PC-9 (cell line): ENCODE measurements around the gene BARX1. TPM values are rescaled to one million over a fixed set of nuclear protein-coding genes. Genes with fewer than 3 reads are reported as not detected.

Experiments
- BruUV-seq: library from RNA; stranded (reverse); fragments of 400-500 nt; replicated peaks from 2 replicates; lab custom pipeline; 2021; lab: Mats Ljungman, UMichigan
- CTCF ChIA-PET: fragments of 300-600 bp; sonication (Branson Sonifier 250); formaldehyde crosslinking; loops from one replicate; lab custom pipeline; 2022; ENCODE audit warnings: antibody characterized with exemption; lab: Charles Lee
- POLR2A ChIA-PET: fragments of 300-600 bp; sonication (Branson Sonifier 250); formaldehyde crosslinking; loops from one replicate; lab custom pipeline; 2022; ENCODE audit warnings: antibody characterized with exemption; ENCODE audit not compliant: unreplicated experiment; lab: Charles Lee
- DNase-seq, 2 experiments: peaks; one replicate each; pipeline versions ENCODE4 v3.0.0 to v3.0.0-alpha.2; 2015 to 2022; ENCODE audit warnings: mixed read lengths in 1 of 2
- H2AFZ ChIP-seq: fragments of 200-600 bp; sonication (generic); 2 replicates; pipeline ENCODE4 v1.8.1; 2017; ENCODE audit warnings: antibody characterized with exemption
- H3F3A ChIP-seq: fragments of 200-600 bp; sonication (generic); 2 replicates; pipeline ENCODE4 v1.8.1; 2017; ENCODE audit warnings: antibody characterized with exemption, mild to moderate bottlenecking, low read depth; ENCODE audit not compliant: insufficient read depth
- H3K27ac ChIP-seq: fragments of 200-600 bp; sonication (generic); 2 replicates; pipeline ENCODE4 v1.6.1; 2016; ENCODE audit warnings: mixed run types
- H3K27me3 ChIP-seq: fragments of 200-600 bp; sonication (generic); 2 replicates; pipeline ENCODE4 v1.6.1; 2016; ENCODE audit warnings: low read depth, mixed run types; ENCODE audit not compliant: insufficient read depth
- H3K36me3 ChIP-seq: fragments of 200-600 bp; sonication (generic); 2 replicates; pipeline ENCODE4 v1.6.1; 2016; ENCODE audit warnings: low read depth, mixed run types
- H3K4me1 ChIP-seq: fragments of 200-600 bp; sonication (generic); replicated peaks from 2 replicates; pipeline ENCODE4 v1.6.1; 2016; ENCODE audit warnings: mixed run types; ENCODE audit not compliant: insufficient read depth
- H3K4me2 ChIP-seq: fragments of 200-600 bp; sonication (generic); 2 replicates; pipeline ENCODE4 v1.6.1; 2017; ENCODE audit warnings: mixed run types
- H3K4me3 ChIP-seq: fragments of 200-600 bp; sonication (generic); 2 replicates; pipeline ENCODE4 v1.6.1; 2016; ENCODE audit warnings: mixed run types
- H3K79me2 ChIP-seq: fragments of 200-600 bp; sonication (generic); 2 replicates; pipeline ENCODE4 v1.6.1; 2017; ENCODE audit warnings: low read depth, mixed run types
- H3K9me2 ChIP-seq: fragments of 200-600 bp; sonication (generic); 2 replicates; pipeline ENCODE4 v1.8.1; 2017; ENCODE audit warnings: mild to moderate bottlenecking; ENCODE audit not compliant: insufficient read depth
- H3K9me3 ChIP-seq: fragments of 200-600 bp; sonication (generic); 2 replicates; pipeline ENCODE4 v1.8.1; 2016; ENCODE audit warnings: low read depth; ENCODE audit not compliant: insufficient read depth
- H4K20me1 ChIP-seq: fragments of 200-600 bp; sonication (generic); 2 replicates; pipeline ENCODE4 v1.8.1; 2017; ENCODE audit not compliant: insufficient read depth
- EZH2 ChIP-seq: fragments of 200-600 bp; sonication (generic); IDR thresholded peaks from 2 replicates; pipeline ENCODE4 v1.8.0; 2017; ENCODE audit warnings: antibody characterized with exemption, low read depth
- intact Hi-C: fragments of 100-400 bp; cut with micrococcal nuclease; formaldehyde crosslinking; loops from one replicate; pipeline ENCODE4 v1.10.0; 2022; ENCODE audit not compliant: unreplicated experiment
- total RNA-seq: library from RNA; stranded (reverse); gene quantifications from 2 replicates; pipeline ENCODE4 v1.2.3, GENCODE V29; 2021
- TF ChIP-seq, protein P1 (sequence below): fragments of 200-600 bp; sonication (generic); conservative IDR thresholded peaks from 2 replicates; pipeline ENCODE4 v1.6.1; 2017; ENCODE audit warnings: mixed run types, antibody characterized with exemption, mild to moderate bottlenecking, moderate library complexity

BARX1 gene
- total RNA-seq, 1 experiment from 2014 or later: not detected

DNA sequence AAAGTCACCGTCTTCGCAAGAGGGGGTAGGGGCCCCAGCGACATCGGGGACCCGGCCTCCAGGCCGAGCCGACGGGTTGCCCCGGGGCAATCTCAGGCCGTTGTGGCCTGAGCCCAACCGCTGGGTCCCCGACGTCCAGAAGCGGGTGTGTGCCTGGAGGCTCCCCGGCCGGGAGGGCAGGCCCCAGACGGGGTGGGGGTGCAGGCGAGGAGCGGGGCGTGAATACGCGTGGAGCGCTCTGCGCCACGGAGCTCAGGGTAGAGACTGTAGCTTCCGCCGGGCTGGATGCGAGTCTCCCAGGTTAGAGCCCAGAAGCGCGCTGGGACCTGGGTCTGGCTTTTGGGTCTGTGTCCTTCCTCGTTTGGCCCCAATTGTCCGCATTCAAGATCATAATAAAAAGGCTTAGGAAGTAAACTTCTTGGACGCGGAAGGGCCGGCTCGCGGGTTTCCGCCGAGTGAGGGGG lies 3.5 kb downstream of the BARX1 start:
- H3K4me2 ChIP-seq: no peak overlapping the region
- BruUV-seq: no TSS peak
- H3K79me2 ChIP-seq: no peaks in the 10 kb centered on the region
- peaks cover 23% of the 10 kb centered on the region for H3K27me3 ChIP-seq
- H3K4me3 ChIP-seq: no peak overlapping the region
- H2AFZ ChIP-seq: no peak overlapping the region
- H3K4me1 ChIP-seq: no peaks in the 10 kb centered on the region
- no peaks in the 10 kb centered on the region for H4K20me1 ChIP-seq
- H3K9me3 ChIP-seq: no peaks in the 10 kb centered on the region
- TF ChIP-seq EZH2: no peak
- TF ChIP-seq, protein P1, sequence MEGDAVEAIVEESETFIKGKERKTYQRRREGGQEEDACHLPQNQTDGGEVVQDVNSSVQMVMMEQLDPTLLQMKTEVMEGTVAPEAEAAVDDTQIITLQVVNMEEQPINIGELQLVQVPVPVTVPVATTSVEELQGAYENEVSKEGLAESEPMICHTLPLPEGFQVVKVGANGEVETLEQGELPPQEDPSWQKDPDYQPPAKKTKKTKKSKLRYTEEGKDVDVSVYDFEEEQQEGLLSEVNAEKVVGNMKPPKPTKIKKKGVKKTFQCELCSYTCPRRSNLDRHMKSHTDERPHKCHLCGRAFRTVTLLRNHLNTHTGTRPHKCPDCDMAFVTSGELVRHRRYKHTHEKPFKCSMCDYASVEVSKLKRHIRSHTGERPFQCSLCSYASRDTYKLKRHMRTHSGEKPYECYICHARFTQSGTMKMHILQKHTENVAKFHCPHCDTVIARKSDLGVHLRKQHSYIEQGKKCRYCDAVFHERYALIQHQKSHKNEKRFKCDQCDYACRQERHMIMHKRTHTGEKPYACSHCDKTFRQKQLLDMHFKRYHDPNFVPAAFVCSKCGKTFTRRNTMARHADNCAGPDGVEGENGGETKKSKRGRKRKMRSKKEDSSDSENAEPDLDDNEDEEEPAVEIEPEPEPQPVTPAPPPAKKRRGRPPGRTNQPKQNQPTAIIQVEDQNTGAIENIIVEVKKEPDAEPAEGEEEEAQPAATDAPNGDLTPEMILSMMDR: no peak
- no peaks in the 10 kb centered on the region for H3K9me2 ChIP-seq
- intact Hi-C loops: no loop called here
- H3F3A ChIP-seq: no peaks in the 10 kb centered on the region
- ChIA-PET POLR2A (no interaction called here), CTCF (no interaction called here)
- H3K36me3 ChIP-seq: no peaks in the 10 kb centered on the region
- H3K27ac ChIP-seq: no peak overlapping the region
- DNase-seq: no peak

DNA sequence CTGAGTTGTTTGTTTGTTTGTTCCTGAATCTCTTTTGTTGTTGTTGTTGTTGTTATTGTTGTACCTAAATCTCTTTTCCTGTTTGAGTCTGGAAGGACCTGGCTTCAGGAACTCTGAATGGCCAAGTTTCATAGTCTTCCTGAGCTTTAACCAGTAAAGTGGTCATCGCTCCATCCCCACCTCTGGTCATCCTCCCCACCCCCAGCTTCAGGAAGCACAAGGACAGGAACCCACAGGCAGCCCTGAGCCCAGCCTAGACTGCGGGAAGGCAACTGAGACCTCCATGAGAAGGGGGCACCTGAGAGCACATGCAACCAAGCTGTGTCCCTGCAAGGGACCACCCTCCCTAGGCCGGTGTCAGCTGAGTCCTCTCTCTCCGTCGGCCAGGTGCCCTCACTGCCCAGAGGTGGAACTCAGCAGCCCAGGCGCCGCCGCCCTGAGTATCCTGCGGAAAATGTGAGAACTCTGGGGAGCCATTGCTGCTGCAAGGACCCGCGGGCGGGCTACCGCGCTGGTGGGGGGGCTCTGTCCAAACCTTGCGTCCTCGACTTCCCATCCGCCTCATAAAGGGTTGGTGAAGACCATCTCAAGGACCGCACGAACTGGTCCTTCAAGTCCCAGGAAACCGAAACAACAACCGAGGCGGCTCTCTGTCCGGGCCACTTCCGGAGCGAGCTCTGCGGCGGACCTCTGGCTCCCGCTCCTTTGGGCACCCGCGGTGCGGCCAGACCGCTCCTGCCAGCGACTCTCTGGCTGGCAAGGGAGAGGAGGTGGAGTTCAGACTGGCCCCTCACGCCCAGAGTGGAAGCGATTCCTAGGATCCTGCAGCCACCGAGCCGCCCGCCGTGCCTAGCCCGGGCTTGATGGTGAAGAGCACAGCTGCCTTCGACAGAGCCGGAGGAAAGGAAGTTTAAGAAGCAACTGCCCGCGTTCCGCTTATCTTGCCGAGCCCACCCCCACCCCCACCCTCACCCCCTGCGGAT lies 4.2 kb downstream of the BARX1 start:
- Histone ChIP-seq H3K27ac (no peak overlapping the region), H3K79me2 (no peaks in the 10 kb centered on the region), H3K9me2 (no peaks in the 10 kb centered on the region), H4K20me1 (no peaks in the 10 kb centered on the region), H2AFZ (no peak overlapping the region), H3F3A (no peaks in the 10 kb centered on the region), H3K4me3 (no peak overlapping the region), H3K4me1 (no peaks in the 10 kb centered on the region), H3K36me3 (no peaks in the 10 kb centered on the region), H3K9me3 (no peaks in the 10 kb centered on the region), H3K4me2 (no peak overlapping the region), H3K27me3 (peaks cover 31% of the 10 kb centered on the region)
- CTCF ChIA-PET: no interaction called here
- TF ChIP-seq, protein P1: no peak
- TF ChIP-seq EZH2: no peak
- intact Hi-C loops: no loop called here
- peak in 1 of 2 experiments; percentile 18 for DNase-seq
- POLR2A ChIA-PET: no interaction called here
- BruUV-seq: no TSS peak

GRCh38 chr9:93949694-93950449 lies 5.3 kb downstream of the BARX1 start:
- TF ChIP-seq, protein P1: no peak
- TF ChIP-seq EZH2: no peak
- H3K9me3 ChIP-seq: no peaks in the 10 kb centered on the region
- no peaks in the 10 kb centered on the region for H3F3A ChIP-seq
- H3K79me2 ChIP-seq: no peaks in the 10 kb centered on the region
- no peak overlapping the region for H3K4me3 ChIP-seq
- no TSS peak for BruUV-seq
- no peaks in the 10 kb centered on the region for H3K4me1 ChIP-seq
- peaks cover 42% of the 10 kb centered on the region for H3K27me3 ChIP-seq
- H3K9me2 ChIP-seq: no peaks in the 10 kb centered on the region
- DNase-seq: no peak
- intact Hi-C loops: no loop called here
- no peak overlapping the region for H2AFZ ChIP-seq
- no peaks in the 10 kb centered on the region for H3K36me3 ChIP-seq
- H3K27ac ChIP-seq: no peak overlapping the region
- H4K20me1 ChIP-seq: no peaks in the 10 kb centered on the region
- H3K4me2 ChIP-seq: no peak overlapping the region
- ChIA-PET CTCF (no interaction called here), POLR2A (interaction anchor here (0.7 kb wide), 1 partner anchor 56 kb away, joined by 7 read pairs; no protein-coding TSS in a partner anchor)
